AG08396 (cell line): ENCODE data around the gene GMPS.
"Not testable (repeated sequence)": the region's sequence is repeated elsewhere in the genome, so short reads cannot be mapped to it uniquely, and the experiment has no call there.

Source experiments
- DNase-seq: peaks from one replicate; pipeline ENCODE4 v3.0.0; 2012; ENCODE audit warnings: low spot score, mixed read lengths

The GMPS gene

GRCh38 chr3:155870133-155870944 lies at the start of gene GMPS:
TSS of gene GMPS (plus strand) at chr3:155870650. CDS start at chr3:155870871, 221 bp downstream.
- DNase-seq: peak; percentile 97

DNA sequence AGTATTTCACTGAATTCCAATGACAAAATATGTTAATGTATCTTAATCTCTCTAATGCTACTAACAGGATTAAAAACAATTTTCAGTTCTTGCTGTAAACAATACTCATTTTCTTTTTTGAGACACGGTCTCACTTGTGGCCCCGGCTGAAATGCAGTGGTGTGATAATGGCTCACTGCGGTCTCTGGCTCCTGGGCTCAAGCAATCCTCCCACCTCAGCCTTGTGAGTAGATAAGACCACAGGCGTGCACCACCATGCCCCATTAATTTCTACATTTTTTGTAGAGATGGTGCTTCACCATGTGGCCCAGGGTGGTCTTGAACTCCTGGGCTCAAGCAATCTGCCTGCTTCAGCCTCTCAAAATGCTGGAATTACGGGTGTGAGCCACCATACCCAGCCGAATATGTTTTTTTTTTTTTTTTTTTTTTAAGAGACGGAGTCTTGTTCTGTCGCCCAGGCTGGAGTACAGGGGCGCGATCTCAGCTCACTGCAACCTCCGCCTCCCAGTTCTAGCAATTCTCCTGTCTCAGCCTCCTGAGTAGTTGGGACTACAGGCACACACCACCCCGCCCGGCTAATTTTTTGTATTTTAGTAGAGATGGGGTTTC lies 41.9 kb upstream of the GMPS start:
- DNase-seq: not testable (repeated sequence)

- no peak for DNase-seq
These were observed 34.9 kb upstream of the GMPS start for GRCh38 chr3:155835341-155836071.

DNA sequence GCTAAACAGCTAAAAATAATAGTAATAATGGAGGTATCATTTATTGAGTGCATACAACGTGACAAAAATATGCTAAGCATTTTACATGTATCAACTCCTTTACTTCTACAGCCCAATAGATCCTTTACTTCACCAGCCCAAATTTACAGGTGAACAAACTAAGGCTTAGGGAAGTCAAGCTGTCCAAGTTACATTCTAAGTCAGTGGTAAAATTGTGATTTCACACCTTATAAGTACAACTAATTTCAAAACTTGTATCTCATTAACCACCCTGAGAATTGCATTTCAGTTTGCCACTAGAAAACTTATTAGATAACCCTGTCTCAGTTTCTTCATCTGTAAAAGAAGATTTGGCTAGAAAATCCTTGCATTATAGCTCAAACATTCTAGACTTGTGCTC lies 26.9 kb upstream of the GMPS start:
- DNase-seq: no peak

GRCh38 chr3:155846119-155846518 lies 24.3 kb upstream of the GMPS start:
- DNase-seq: no peak

DNA sequence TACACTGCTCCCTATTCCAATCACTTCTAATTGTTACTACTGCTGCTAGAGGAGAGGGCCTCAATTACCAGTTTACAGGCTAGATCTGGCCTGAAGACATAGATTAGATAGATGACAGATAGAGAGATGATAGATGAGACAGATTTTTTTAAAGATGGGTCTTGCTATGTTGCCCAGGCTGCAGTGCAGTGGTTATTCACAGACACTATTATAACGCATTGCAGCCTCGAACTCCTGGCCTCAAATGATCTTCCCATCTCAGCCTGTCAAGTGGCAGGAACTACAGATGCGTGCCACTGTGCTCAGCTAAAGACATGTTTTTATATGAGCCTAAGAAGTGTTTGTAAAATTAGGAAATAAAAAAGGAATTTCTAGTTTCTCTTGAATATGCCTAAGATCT lies 22.5 kb upstream of the GMPS start:
- DNase-seq: no peak

DNA sequence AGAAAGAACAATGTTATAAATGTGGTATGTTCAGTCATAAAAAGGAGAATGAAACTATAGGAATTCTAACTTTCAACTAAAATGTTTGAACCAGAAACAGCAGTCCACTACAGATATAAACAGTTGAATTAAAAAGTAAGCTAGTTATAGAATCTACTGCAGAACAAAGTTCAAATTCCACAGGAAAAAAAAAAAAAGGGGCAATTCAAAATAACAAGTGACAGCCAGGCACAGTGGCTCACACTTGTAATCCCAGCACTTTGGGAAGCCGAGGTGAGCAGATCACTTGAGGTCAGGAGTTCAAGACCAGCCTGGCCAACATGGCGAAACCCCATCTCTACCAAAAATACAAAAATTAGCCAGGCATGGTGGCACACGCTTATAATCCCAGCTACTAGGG lies 21.0 kb upstream of the GMPS start:
- not testable (repeated sequence) for DNase-seq

DNA sequence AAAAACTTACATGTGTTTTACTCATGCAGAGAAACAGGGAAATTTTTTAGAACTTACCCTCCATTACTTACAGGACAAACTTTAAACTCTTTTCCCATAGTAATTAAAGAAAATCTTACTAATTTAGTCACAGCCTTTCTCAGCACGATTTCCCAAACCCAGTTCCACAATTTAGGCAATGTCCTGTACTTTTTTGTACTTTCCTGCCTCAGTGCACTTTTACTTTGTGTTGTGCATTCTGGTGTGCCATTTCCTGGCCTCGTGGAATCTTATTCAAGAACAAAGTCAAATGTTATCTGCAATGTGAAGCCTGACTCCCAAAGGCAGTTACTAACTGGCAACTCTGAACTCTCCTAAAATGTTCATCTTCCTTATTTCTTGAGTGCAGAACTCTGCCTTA lies 18.1 kb upstream of the GMPS start:
- DNase-seq: no peak

GRCh38 chr3:155853214-155854140 lies 17.0 kb upstream of the GMPS start:
- DNase-seq: peak; percentile 23

DNA sequence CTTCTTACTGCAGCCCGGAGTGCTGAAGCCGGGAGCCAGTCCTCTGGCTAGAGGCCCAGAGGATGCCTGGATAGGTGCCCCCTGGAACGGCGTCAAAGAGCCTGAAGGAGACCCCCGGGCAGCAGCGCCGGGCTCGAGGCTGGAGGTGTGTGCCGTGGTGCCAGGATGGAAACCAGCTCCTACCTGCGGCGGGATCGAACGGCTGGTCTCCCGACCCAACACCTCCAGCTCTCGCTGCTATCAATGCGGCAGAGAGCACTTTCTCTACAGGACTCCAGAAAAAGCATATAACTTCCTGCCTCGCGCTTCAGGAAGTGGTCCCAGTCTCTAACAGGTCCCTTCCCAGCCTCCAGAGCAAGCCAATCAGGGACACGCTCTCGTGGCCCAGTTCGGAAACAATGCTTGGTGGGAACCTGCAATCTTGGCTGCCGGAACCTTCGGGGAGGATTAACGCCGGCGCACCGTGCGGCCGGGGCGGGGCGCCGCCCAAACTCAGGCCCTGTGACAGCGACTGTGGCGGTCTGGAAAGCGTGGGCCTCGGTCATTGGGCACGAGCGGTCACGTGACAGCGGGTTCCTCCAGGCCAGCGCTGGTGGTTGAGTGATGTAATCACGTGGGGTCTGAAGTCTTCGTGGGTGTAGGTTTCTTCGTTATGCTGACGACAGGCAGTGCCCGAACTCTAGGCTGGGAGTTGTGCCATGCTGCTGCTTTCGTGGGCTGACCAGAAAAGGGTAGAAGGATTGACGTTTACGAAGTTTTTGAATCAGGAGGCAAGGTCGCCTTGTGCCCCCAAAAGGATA lies 16.1 kb upstream of the GMPS start, which contains the start of gene SLC33A1:
TSS of gene SLC33A1 (minus strand) at position 287 of the 800 bp plus-strand sequence. CDS start 430 bp downstream, outside the sequence.
- peak; percentile 97 for DNase-seq

DNA sequence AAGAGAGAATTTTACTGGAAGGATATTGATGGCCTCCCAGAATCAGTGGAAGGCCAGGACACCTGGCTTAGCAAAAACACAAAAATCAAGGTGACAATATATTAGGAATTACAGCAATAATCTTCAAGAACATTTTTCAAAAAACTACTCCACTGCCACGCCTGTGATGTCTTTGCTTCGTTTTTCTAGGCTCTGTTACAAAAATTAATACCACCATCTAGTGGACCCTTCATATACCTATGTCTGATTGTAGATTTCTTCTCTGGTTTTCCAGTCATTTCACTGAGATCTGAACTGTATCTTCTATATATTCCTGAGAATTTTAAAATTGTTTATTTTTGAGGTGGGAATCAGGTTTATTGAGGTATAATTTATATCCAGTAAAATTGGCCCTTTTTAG lies 10.6 kb upstream of the GMPS start:
- DNase-seq: no peak

GRCh38 chr3:155860424-155860823 lies 10.0 kb upstream of the GMPS start:
- not testable (repeated sequence) for DNase-seq

DNA sequence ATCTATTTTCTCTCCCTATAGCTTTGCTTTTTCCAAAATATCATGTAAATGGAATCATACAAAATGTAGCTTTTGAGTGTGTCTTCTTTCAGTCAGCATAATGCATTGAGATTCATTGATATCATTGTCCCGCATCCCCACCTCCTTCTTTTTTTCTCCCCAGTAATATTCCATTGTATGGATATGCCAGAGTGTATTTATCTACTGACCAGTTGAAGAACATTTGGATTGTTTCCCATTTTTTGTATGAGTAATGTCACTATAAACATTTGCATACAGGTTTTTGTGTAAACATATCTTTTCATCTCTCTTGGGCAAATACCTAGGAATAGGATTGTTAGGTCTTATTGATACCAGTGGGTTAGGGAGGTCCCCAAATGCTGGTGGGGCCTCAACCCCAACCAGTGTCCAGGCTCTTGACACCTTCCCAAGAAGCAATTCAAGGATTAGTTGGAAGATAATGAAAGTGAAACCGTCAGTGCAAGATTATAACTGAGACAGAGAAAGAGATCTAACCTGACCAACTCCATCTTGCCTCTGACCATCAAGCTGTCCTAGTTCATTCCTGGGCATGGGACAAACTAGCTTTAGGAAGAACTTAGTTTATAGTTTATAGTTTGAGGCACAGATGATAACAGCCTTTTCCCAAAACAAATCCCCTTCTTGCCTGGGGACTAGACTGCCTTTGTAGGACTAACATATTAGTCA lies 8.8 kb upstream of the GMPS start:
- no peak for DNase-seq

DNA sequence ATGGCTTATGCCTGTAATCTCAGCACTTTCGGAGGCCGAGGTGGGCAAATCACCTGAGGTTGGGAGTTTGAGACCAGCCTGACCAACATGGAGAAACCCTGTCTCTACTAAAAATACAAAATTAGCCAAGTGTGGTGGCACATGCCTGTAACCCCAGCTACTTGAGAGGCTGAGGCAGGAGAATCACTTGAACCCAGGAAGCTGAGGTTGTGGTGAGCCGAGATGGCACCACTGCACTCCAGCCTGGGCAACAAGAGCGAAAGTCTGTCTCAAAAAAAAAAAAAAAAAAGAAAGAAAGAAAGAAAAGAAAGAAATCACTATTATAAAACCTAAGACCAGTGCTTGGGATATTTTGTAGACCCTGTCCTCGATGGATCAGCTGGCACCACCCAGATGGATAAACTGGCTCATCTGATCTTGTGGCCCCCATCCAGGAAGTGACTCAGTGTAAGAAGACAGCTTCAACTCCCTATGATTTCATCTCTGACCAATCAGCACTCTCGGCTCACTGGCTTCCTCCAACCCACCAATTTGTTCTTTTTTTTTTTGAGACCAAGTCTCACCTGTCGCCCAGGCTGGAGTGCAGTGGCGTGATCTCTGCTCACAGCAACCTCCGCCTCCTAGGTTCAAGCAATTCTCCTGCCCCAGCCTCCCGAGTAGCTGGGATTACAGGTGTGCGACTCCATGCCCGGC lies 8.0 kb upstream of the GMPS start:
- DNase-seq: not testable (repeated sequence)

DNA sequence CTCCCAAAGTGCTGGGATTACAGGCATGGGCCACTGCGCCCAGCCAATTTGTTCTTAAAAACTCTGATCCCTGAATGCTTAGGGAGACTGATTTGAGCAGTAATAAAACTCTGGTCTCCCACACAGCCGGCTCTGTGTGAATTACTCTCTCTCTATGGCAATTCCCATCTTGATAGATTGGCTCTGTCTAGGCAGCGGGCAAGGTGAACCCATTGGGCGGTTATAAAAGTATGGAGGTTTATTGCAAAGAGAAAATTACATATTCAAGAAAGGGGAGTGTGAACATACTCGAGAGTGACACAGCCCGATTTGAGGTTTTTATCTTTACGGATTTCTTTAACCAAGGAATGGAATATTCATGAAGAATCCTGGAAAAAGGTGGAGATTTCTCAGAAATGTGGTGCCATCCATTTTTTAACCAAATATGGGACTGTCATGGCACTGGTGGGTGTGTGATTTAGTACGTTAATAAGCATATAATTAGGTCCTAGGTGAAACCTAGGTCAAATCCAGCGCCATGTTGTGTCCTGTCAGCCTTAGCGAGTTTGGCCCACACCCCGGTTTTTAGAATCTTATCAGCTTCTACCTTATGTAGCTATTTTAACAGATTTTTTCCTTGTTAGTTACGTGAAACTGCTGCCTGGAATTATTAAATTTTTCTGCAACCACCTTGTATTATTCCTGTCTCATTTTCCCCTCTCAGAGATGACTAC lies 7.2 kb upstream of the GMPS start:
- no peak for DNase-seq

- no peak for DNase-seq
These were observed 759 bp upstream of the GMPS start for GRCh38 chr3:155869691-155870090.

- peak; percentile 55 for DNase-seq
These were observed 695 bp downstream of the GMPS start for GRCh38 chr3:155870945-155871745.

GRCh38 chr3:155871746-155872158 lies 1.3 kb downstream of the GMPS start:
- no peak for DNase-seq
